Lower leg skin (tissue), 4 donors: ENCODE results near the gene VPS37B. TPM values are rescaled to one million over a fixed set of nuclear protein-coding genes. Genes with fewer than 3 reads are reported as not detected.

Source experiments
- DNase-seq, 2 donors: peaks; one replicate each; pipeline ENCODE4 v3.0.0-alpha.2; 2019; ENCODE audit warnings: low spot score in 2 of 2
- H3K4me3 ChIP-seq: fragments of 200-600 bp; sonication (generic); 2 replicates; pipeline ENCODE4 v1.5.1; 2017; ENCODE audit warnings: mild to moderate bottlenecking, low read depth; ENCODE audit not compliant: poor library complexity, severe bottlenecking
- CTCF ChIP-seq, 3 donors: fragments of 450-650 bp; IDR thresholded peaks; one replicate each; pipeline ENCODE4 v1.5.1; 2016; ENCODE audit warnings: antibody characterized with exemption in 3 of 3, mild to moderate bottlenecking in 3 of 3, moderate library complexity in 2 of 3
- POLR2A ChIP-seq, 2 donors: fragments of 450-650 bp; IDR thresholded peaks; one replicate each; pipeline ENCODE4 v1.6.1; 2016 to 2017; ENCODE audit warnings: antibody characterized with exemption in 2 of 2, mild to moderate bottlenecking in 1 of 2, moderate library complexity in 1 of 2
- WGBS, 2 donors: methylation state at CpG; one replicate each; pipeline ENCODE4 v1.1.5; 2018; 5-methylcytosine and 5-hydroxymethylcytosine counted together
- intact Hi-C: fragments of 100-400 bp; cut with DNase I; formaldehyde crosslinking; loops from one replicate; pipeline ENCODE4 v1.15.0; 2023; ENCODE audit warnings: low total_unique reads
- total RNA-seq, 4 donors: library from RNA; depleted of rRNA; stranded (reverse); fragments of >200 nt; gene quantifications; one replicate each; pipeline ENCODE4 v1.1.0, GENCODE V29; 2016

The VPS37B gene
- total RNA-seq, 4 donors from 2014 or later = 27.7 to 47.8 (median 42.3) TPM

- peak; percentile 40 to 88 for DNase-seq
- WGBS, 2 donors = 0 to 1% methylated on average over 36 to 40 of the region's 42 CpGs
- TF ChIP-seq POLR2A (IDR thresholded peaks at IDR 0.05) = no peak
- no peak for TF ChIP-seq CTCF (IDR thresholded peaks at IDR 0.05)
- intact Hi-C loops = no loop called here
- H3K4me3 ChIP-seq = peak overlapping the region; percentile 53
Observed at GRCh38 chr12:122836027-122836921, 59.6 kb downstream of the VPS37B start.

- no peak for TF ChIP-seq POLR2A (IDR thresholded peaks at IDR 0.05)
- no peak for TF ChIP-seq CTCF (IDR thresholded peaks at IDR 0.05)
- intact Hi-C loops = no loop called here
- peak overlapping the region; percentile 53 for H3K4me3 ChIP-seq
- peak in 1 of 2 donors; percentile 84 for DNase-seq
- 0% methylated on average over 2 of the region's 43 CpGs; no CpG with 5 or more reads in 1 of the 2 donors for WGBS, 2 donors
Observed at GRCh38 chr12:122835750-122836026, 60.2 kb downstream of the VPS37B start.

GRCh38 chr12:122834921-122835749, 60.8 kb downstream of the VPS37B start, which contains the start of gene HIP1R:
TSS of gene HIP1R (plus strand) at chr12:122835457. CDS start at chr12:122835551, 94 bp downstream.
- 1 to 2% methylated on average over 21 to 52 of the region's 85 CpGs for WGBS, 2 donors
- intact Hi-C loops = no loop called here

GRCh38 chr12:122834104-122834920, 61.6 kb downstream of the VPS37B start:
- DNase-seq = peak; percentile 26 to 90
- H3K4me3 ChIP-seq = no peak overlapping the region
- WGBS, 2 donors = 15% methylated on average over 21 of the region's 21 CpGs
- intact Hi-C loops = no loop called here
- TF ChIP-seq CTCF (IDR thresholded peaks at IDR 0.05) (no peak), POLR2A (IDR thresholded peaks at IDR 0.05) (no peak)

More at GRCh38 chr12:122834921-122835749, 60.8 kb downstream of the VPS37B start, which contains the start of gene HIP1R:
- H3K4me3 ChIP-seq = peak within 1 kb of the TSS; percentile 53
- DNase-seq = peak; percentile 21 to 88
- TF ChIP-seq POLR2A (IDR thresholded peaks at IDR 0.05) (no peak), CTCF (IDR thresholded peaks at IDR 0.05) (no peak)

GRCh38 chr12:122830517-122831214, 65.3 kb downstream of the VPS37B start:
- intact Hi-C loops = no loop called here
- H3K4me3 ChIP-seq = no peak overlapping the region
- 38 to 45% methylated on average over 7 of the region's 7 CpGs for WGBS, 2 donors
- TF ChIP-seq CTCF (IDR thresholded peaks at IDR 0.05) (no peak), POLR2A (IDR thresholded peaks at IDR 0.05) (no peak)
- no peak for DNase-seq
